Activated T-cell treated with anti-CD3 and anti-CD28 coated beads for 4 hours (primary cell): ENCODE results near the gene PEX14.

Source experiments
- DNase-seq: peaks from one replicate; pipeline ENCODE4 v3.0.0-alpha.2; 2020

The PEX14 gene

DNA sequence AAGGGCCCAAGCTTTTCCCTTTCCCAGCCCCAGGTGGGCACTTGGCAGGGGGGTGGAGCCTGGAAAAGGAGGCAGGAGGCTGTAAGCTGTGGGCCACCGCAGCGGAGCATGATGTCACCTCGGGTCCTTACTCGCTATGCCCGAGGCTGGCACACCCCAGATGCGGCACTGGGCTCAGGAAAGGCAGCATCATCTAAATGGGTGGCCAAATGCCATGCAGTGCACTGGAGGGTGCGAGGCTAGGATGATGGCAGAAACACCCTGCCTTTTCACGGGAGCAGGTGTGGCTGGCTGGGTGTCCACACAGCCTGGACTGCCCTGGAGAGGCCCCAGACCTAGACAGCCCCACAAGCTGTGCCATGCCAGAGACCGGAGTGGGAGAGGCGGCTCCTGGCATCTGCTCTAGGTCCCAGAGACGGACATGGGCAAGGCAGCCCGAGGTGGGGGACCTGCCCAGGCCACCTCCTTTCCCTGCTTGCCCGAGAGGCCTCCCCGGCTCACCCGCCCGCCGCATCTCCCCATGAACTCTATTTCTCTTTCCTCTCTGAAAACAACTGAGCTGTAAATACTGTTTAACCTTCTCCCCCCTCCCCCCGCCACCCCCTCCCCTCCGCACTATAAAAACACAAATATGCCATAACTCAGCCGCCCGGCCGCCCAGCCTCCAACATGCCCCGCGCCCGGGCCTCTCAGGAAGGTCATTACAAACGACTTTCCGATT lies 197.0 kb downstream of the PEX14 start:
- DNase-seq, result no peak

DNA sequence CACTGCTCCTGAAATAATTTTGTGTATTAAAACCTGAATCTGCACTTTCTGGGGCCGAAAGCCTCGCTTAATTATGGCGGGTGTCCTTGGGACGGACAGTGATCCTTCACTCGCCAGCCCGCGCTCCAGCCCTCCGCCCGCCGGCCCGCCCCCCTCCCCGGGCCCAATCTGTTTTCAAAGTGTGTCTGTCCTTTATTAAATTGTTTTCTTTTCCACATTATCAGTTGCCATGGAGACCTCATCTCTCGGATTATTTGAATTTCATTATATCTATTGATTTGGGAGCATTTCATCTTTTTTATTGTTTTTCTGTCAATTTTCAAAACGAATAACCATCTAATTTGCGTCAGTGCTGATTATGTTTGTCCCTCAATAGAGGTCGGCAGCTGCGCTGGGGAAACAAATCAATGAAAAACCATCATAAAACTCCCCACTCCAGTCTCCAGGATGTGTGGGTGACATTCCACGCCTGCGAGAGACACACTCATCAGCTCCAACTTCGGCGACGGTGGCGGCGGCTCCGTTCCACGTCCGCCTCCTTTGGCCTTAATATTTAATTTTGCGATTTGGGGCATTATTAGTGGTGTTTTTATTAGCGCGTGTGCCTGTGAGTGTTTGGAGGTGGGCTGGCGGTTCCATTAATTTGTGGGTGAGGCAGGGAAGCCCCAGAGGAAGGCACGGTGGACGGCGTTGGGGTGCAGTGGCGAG lies 197.7 kb downstream of the PEX14 start:
- DNase-seq, result no peak

DNA sequence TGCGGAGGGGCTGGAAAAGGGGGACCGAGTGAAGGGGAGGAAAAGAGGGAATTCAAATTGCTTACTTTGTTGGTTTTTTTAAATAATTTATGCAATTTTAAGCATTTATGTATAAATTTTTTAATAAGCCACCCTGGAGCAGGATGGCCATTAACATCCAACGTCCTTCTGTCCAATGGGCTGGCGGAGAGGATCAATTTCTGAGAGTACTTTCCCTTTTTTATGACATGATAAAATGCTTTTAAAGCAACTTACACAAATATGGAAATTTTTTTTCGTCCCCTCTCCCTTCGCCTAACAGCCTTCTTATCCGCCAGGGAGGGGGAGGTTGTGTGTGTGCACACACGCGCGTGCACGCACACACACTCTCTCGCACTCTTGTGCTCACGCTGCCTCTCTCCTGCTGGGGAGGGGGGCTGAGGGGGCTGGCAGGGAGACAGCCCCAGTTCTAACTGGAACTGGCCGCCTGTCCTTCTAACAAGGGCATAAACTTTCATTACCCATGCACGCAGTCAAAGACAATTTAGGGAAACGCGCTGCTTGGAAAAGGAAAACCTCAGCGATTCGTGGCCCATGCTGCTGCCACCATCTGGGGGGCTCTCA lies 198.5 kb downstream of the PEX14 start:
- no peak for DNase-seq

DNA sequence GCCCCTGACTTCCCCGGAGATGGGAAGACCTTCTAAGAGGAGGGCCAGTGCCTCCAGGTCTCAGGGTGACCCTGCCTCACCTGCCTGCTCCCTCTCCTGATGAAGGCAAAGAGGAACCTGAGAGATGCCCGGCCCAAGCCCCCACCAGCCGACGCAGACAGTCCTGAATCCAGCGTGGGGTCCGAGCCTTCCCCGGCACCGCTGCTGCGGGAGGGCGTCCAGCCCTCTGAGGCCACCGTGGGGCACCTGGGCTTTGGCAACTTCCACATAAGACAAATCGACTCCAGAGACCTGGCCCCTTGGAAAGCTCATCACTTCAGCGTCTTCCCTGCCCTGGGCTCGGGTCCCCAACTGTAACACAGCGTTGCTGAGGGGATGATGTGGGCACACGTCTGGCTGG lies 199.5 kb downstream of the PEX14 start:
- DNase-seq, result no peak

DNA sequence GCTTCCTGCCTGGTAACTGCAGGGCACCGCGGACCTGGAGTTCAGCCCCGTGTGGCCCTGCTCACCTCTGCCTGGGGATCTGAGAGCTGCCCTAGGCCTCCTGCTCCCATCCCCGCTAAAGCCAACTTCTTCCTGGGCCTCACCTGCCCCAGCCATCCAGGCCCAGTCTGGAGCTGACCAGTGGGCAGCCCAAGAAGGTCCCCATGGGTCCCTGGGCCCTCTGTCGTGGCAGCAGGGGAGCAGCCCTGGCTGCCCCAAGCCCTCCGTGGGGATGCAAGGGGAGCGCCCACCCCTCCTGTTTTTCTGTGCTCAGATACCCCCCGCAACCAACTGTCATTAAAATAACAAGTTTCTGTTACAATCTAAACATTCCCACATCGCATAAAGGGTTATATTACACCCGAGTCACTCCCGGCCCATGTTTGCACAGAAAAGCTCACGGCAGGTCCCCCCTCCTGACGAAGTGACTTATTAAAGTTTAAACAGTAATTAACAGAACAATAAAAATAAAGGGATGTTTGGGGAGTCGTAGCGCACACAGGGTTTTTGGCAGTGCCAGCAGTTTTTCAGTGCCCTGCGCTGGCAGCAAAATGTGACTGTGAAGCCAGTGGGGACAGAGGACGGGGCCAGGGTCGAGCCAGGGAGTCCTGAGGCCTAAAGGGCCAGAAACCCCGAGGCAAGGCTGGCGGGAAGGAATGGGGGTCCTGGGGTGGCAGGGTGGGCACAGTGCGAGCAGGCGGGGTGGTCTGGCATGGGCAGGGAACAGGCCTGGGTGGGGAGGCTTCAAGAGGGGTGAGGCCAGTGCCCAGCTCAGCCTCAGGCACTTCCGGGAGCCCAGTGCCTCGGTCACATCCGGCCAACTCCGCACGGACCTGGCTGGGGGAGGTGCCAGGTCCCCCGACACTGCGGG lies 200.2 kb downstream of the PEX14 start:
- no peak for DNase-seq

DNA sequence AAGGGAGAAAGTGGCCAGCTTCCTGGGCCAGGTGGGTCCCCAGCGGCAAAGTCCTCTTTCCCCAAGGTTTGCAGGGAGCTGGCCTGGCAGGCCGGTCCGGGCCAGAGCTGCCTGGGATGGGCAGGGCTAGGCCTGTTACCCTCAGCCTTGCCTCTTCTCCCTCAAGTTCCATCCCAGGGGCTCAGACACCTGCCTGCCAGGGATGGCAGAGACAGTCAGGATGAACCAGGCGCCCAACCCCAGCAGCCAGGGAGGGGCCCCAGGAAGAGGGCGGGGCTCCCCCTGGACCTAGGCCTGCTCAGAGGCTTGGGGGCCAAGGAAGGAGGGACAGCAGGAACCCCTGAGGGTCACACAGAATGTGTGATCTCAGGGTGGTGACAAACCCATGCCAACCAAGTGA lies 201.1 kb downstream of the PEX14 start:
- no peak for DNase-seq

DNA sequence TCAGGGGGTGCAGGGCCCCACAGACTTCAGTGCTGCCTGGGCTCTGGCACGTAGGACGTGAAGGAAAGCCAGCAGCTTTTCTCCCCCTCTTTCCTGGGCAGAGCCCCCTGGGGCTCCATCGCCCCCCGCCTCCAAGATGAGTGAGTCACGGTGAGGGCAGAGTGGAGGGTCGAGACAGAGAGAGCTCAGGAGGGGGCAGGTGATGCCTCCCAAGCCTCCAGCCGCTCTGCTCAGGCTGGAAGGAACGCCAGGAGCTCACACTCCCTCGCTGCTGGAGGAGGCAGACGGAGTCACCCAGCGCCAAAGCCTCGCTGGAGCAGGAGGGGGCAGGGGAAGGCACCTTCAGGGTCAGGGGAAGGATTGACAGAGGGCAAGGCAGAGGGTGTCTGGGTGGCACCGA lies 202.2 kb downstream of the PEX14 start:
- no peak for DNase-seq

DNA sequence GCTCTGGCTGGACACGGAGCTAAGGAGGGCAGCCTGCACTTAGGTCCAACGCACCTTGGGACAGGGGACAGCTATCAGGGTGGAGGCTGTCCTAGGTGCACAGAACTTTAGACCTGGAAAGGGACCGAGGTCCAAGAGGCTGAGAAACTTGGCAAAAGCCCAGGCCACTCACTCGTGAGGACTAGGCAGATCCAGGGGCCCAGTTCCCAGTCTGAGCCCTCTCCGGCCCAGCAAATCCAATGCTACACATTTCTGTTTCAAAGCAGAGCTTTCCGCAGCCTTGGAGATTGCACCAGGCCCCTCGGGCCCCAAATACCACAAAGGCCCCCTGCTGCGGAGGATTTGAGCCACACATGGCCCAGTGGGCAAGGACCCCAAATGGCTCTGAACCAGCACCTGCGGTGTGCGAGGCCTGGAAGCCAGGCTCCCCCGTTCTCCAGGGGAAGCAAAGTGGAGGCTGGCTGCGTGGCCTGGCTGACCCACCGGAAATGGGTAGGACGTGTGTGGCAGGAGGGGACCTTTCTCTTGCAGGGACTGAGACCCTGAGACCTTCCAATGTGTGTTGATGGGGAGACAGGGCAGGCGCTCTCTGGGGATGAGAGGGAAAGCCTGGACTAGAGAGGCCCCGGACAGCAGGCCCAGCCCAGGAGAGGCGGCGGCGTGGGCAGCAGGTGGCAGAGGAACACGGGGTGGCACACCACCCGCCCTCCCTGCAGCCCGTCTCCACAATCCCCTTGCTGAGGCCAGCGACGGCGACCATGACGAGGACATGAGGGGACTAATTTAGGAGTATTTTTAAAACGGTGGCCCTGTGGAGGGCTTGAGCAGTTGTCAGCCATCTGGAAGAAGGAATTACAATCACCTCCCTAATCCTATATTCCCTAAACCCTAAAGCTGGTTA lies 203.0 kb downstream of the PEX14 start:
- no peak for DNase-seq

DNA sequence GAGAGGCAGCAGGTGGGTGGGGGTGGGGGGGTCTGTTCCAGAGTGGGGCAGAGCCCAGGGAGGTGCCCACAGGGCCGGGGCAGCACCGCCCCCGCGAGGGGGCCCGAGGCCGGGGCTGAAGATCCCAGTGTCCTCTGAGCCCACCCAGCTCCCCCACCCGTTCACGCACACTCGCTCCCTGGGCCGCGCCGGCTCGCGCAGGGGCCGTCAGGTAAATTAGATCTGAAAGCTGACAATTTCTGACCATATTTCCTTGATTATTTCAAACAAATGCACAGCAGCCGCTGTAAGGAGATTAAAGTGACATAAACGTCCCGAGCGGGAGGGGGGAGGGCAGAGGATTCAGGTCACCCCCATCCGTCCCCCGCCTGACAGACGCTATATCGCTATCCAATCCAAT lies 203.7 kb downstream of the PEX14 start:
- no peak for DNase-seq

DNA sequence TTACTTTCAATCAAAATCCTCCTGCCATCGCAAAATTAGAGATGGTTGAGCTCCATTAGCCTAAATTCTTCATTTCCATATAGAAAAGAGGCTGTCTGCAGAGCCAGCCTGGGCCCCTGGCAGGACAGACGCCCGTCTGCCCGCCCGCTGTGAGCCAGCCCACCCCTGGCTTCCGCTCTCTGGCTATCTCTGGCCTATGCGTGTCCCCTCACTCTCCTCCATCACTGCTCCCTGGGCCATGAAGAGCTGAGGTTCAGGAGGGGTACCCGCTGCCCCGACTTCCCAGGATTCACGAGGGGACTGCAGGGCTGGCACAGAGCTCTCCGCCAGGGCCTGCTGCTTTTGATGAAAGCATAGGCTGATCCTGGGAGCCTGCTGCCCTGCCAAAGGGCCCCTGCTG lies 204.1 kb downstream of the PEX14 start:
- DNase-seq, result no peak

DNA sequence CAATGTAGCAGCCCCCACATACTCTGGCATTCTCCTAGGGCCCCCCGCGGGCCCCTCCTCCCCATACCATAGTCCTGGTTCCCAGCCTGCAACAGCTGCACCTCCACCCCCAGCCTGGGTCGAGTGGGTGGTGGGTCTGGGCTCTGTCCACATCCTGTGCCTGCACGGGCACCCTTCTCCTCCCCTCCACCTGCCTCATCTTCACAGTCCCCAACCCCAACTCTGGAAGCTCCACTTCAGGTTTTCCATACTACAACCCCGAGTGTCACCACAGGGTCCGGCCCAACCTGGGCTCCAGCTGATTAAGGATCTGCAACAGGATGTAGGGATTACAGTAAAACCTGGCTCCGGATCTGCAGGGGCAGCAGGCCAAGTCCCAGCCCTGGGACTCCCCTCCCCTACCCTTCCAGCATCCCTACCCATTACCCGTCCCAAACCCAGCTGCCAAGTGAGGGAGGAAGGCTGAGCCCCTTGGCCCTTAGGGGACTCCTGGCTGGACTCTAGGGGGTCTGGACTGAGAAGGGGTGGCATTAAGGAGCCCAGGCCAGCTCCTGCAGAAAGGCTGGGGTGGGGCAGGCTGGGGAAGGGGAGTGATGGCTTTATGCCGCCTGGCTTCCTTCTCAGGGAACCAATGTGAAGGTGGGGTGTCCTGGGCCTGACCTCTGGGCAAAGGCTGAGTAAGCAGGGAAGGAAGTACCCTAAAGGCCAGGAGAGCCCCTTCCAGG lies 204.9 kb downstream of the PEX14 start:
- DNase-seq, result no peak
